Muscle of back (tissue), 10 donors: ENCODE results near the gene UTY. TPM values are rescaled to one million over a fixed set of nuclear protein-coding genes. Genes with fewer than 3 reads are reported as not detected.

ENCODE experiments used
- polyA plus RNA-seq, 10 donors: library from polyadenylated mRNA; unstranded; fragments of 120-200 nt; gene quantifications; one replicate each; pipeline ENCODE4 v1.2.1, GENCODE V29; 2013; ENCODE audit not compliant: insufficient read length in 10 of 10

The UTY gene
- polyA plus RNA-seq, 10 donors, result 9.4 to 16.1 (median 11.5) TPM; not detected in 4

Other genes with a start within 250 kb of the UTY start
- 1 to 10 TPM in 3 of 10 donors, under 1 TPM in 3, not detected in 4; 0.59 to 1.4 (median 1.0) TPM for gene TMSB4Y, start 223.9 kb upstream of the UTY start, polyA plus RNA-seq